Stomach (tissue), 4 donors: ENCODE data around the gene CENPP.

ENCODE experiments used
- EP300 ChIP-seq: sonication (generic); formaldehyde crosslinking; IDR thresholded peaks from one replicate; pipeline ENCODE4 v1.6.1; 2017; ENCODE audit warnings: antibody characterized with exemption
- POLR2A ChIP-seq, 4 donors: fragments of 450-650 bp; IDR thresholded peaks; one replicate each; pipeline ENCODE4 v1.6.1; 2016; ENCODE audit warnings: antibody characterized with exemption in 4 of 4, control low read depth in 2 of 4, mild to moderate bottlenecking in 1 of 4, moderate library complexity in 1 of 4
- POLR2AphosphoS5 ChIP-seq, 3 donors: sonication (generic); formaldehyde crosslinking; IDR thresholded peaks; one replicate each; pipeline ENCODE4 v1.6.1; 2016; ENCODE audit warnings: antibody characterized with exemption in 3 of 3
- TF ChIP-seq, protein P1 (sequence below), 7 experiments: fragments of 450-650 bp in 4 of 7; fragments of 200-600 bp in 3 of 7; sonication (generic) in 3 of 7; IDR thresholded peaks; one replicate each; pipeline ENCODE4 v1.5.1; 2016 to 2019; ENCODE audit warnings: antibody characterized with exemption in 7 of 7, control low read depth in 2 of 7, mild to moderate bottlenecking in 1 of 7

- no peak for TF ChIP-seq POLR2AphosphoS5 (IDR thresholded peaks at IDR 0.05)
- TF ChIP-seq, protein P1, sequence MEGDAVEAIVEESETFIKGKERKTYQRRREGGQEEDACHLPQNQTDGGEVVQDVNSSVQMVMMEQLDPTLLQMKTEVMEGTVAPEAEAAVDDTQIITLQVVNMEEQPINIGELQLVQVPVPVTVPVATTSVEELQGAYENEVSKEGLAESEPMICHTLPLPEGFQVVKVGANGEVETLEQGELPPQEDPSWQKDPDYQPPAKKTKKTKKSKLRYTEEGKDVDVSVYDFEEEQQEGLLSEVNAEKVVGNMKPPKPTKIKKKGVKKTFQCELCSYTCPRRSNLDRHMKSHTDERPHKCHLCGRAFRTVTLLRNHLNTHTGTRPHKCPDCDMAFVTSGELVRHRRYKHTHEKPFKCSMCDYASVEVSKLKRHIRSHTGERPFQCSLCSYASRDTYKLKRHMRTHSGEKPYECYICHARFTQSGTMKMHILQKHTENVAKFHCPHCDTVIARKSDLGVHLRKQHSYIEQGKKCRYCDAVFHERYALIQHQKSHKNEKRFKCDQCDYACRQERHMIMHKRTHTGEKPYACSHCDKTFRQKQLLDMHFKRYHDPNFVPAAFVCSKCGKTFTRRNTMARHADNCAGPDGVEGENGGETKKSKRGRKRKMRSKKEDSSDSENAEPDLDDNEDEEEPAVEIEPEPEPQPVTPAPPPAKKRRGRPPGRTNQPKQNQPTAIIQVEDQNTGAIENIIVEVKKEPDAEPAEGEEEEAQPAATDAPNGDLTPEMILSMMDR (IDR thresholded peaks at IDR 0.05): no peak
- TF ChIP-seq EP300: no peak
- no peak for TF ChIP-seq POLR2A (IDR thresholded peaks at IDR 0.05)
Measured at GRCh38 chr9:92480986-92481633, 155.4 kb downstream of the CENPP start.
